Muscle layer of duodenum (tissue), 2 donors: ENCODE data around the gene TRAF6.

ENCODE experiments used
- H3K27ac ChIP-seq: one replicate; pipeline ENCODE4 v1.7.0; 2013; ENCODE audit warnings: mild to moderate bottlenecking, low read length
- H3K27me3 ChIP-seq: one replicate; pipeline ENCODE4 v1.7.0; 2013; ENCODE audit warnings: low read depth, mild to moderate bottlenecking, control low read depth, low read length
- H3K36me3 ChIP-seq, 2 donors: one replicate each; pipeline ENCODE4 v1.7.0; 2013; ENCODE audit warnings: low read length in 2 of 2, control low read depth in 1 of 2, mild to moderate bottlenecking in 1 of 2; ENCODE audit not compliant: insufficient read depth in 2 of 2, control insufficient read depth in 1 of 2
- H3K4me1 ChIP-seq, 2 donors: one replicate each; pipeline ENCODE4 v1.7.0; 2013; ENCODE audit warnings: low read length in 2 of 2, mild to moderate bottlenecking in 2 of 2, control low read depth in 1 of 2, moderate library complexity in 1 of 2; ENCODE audit not compliant: insufficient read depth in 2 of 2, control insufficient read depth in 1 of 2
- H3K4me3 ChIP-seq, 2 donors: one replicate each; pipeline ENCODE4 v1.7.0; 2013; ENCODE audit warnings: low read length in 2 of 2, low read depth in 1 of 2, mild to moderate bottlenecking in 1 of 2
- H3K9me3 ChIP-seq, 2 donors: one replicate each; pipeline ENCODE4 v1.7.0; 2013; ENCODE audit warnings: low read length in 2 of 2, control low read depth in 1 of 2, mild to moderate bottlenecking in 1 of 2; ENCODE audit not compliant: control insufficient read depth in 1 of 2
- donor health status: healthy.

TRAF6 gene

GRCh38 chr11:36447947-36448346 is 62.1 kb downstream of the TRAF6 start:
- H3K36me3 ChIP-seq: no peaks in the 10 kb centered on the region
- no peak overlapping the region for H3K4me3 ChIP-seq
- H3K27ac ChIP-seq: no peak overlapping the region
- H3K9me3 ChIP-seq: no peaks in the 10 kb centered on the region
- peaks cover 0 to 7% of the 10 kb centered on the region in 2 donors for H3K4me1 ChIP-seq
- no peaks in the 10 kb centered on the region for H3K27me3 ChIP-seq

GRCh38 chr11:36447514-36447913 is 62.6 kb downstream of the TRAF6 start:
- H3K4me1 ChIP-seq: peaks cover 0 to 7% of the 10 kb centered on the region in 2 donors
- H3K9me3 ChIP-seq: no peaks in the 10 kb centered on the region
- no peak overlapping the region for H3K4me3 ChIP-seq
- no peaks in the 10 kb centered on the region for H3K27me3 ChIP-seq
- H3K36me3 ChIP-seq: no peaks in the 10 kb centered on the region
- H3K27ac ChIP-seq: no peak overlapping the region

GRCh38 chr11:36446135-36446534 is 63.9 kb downstream of the TRAF6 start:
- no peak overlapping the region for H3K4me3 ChIP-seq
- no peaks in the 10 kb centered on the region for H3K36me3 ChIP-seq
- H3K9me3 ChIP-seq: no peaks in the 10 kb centered on the region
- no peaks in the 10 kb centered on the region for H3K27me3 ChIP-seq
- H3K27ac ChIP-seq: no peak overlapping the region
- peaks cover 0 to 5% of the 10 kb centered on the region in 2 donors for H3K4me1 ChIP-seq

DNA sequence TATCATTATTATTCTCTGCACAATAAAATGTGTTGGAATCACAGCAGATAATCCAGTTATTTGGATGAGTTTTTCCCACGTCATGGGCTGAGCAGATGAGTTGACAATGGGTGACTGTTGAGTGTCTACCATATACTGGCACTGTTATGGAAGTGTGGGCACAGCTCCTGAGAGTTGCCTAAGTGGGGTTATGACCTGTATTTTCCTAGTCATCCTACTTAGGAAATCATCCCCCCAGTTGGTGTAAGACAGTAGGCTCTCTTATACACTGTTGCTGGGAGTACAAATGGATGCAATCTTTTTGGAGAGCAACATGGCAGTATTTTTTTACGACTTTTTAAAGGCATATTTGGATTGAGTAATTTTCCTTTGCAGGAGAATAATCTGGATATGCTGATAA is 66.4 kb downstream of the TRAF6 start:
- Histone ChIP-seq H3K27me3 (no peaks in the 10 kb centered on the region), H3K9me3 (no peaks in the 10 kb centered on the region), H3K4me3 (no peak overlapping the region), H3K4me1 (no peaks in the 10 kb centered on the region), H3K27ac (no peak overlapping the region), H3K36me3 (no peaks in the 10 kb centered on the region)

DNA sequence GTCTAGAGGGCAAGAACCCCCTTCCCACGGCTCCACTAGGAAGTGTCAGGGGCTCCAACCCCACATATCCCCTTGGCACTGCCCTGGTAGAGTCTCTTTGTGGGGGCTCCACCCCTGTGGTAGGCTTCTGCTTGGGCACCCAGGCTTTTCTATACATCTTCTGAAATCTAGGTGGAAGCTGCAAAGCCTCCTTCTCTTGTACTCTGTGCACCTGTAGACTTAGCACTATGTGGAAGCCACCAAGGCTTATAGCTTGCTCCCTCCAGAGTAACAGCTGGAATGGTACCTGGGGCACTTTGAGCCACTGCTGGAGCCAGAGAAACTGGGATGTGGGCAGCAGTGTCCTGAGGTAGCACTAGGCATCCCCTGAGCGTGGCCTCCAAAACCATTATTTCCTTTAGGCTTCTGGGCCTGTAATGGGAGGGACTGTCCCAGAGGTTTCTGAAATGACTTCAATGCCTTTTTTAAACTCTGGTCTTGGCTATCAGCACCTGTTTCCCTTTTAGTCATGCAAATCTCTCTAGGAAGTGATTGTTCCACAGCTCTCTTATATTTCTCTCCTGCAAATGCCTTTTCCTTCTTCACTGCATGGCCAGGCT is 68.4 kb downstream of the TRAF6 start:
- Histone ChIP-seq H3K36me3 (no peaks in the 10 kb centered on the region), H3K27ac (no peak overlapping the region), H3K27me3 (no peaks in the 10 kb centered on the region), H3K4me1 (no peaks in the 10 kb centered on the region), H3K9me3 (no peaks in the 10 kb centered on the region), H3K4me3 (no peak overlapping the region)

- Histone ChIP-seq H3K27me3 (no peaks in the 10 kb centered on the region), H3K4me1 (no peaks in the 10 kb centered on the region), H3K36me3 (no peaks in the 10 kb centered on the region), H3K4me3 (no peak overlapping the region), H3K9me3 (no peaks in the 10 kb centered on the region), H3K27ac (no peak overlapping the region)
Observed at GRCh38 chr11:36438126-36438525, 71.9 kb downstream of the TRAF6 start.

- Histone ChIP-seq H3K4me1 (no peaks in the 10 kb centered on the region), H3K36me3 (no peaks in the 10 kb centered on the region), H3K27ac (no peak overlapping the region), H3K9me3 (no peaks in the 10 kb centered on the region), H3K4me3 (no peak overlapping the region), H3K27me3 (no peaks in the 10 kb centered on the region)
Observed at GRCh38 chr11:36437413-36437812, 72.7 kb downstream of the TRAF6 start.
